ENCODE data around the gene NTPCR.

The NTPCR gene

DNA sequence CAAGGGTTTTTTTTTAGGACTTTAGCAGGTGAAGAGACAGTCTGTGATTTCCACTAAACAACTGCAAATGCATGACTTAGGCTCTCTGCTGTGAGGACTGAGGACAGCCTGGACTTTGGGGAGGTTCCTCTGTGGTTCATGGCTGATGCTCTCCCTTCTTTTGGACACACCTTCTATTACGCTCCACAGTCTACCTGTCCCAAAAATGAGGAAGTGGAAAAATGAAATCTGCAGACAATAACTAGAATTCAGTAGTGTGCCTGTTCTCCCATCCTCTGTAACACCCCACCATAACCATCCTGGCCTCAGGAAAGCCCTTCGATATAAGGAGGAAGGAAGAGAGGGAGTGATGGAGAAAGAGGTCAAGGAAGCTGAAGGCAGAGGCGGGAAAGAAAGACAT lies 68.7 kb downstream of the NTPCR start:
- Mint-ChIP-seq H3K9me3 (no peaks in the 10 kb centered on the region), H3K4me3 (no peak overlapping the region), H3K36me3 (ENCODE audit: low read depth) (peaks cover 6% of the 10 kb centered on the region), H3K27ac (peak overlapping the region; percentile 6), H3K27me3 (ENCODE audit: low read depth, poor library complexity) (peaks cover 3% of the 10 kb centered on the region), H3K4me1 (peaks cover 50% of the 10 kb centered on the region)
- TF ChIP-seq CTCF (IDR thresholded peaks at IDR 0.05), result no peak
- DNase-seq, result no peak

DNA sequence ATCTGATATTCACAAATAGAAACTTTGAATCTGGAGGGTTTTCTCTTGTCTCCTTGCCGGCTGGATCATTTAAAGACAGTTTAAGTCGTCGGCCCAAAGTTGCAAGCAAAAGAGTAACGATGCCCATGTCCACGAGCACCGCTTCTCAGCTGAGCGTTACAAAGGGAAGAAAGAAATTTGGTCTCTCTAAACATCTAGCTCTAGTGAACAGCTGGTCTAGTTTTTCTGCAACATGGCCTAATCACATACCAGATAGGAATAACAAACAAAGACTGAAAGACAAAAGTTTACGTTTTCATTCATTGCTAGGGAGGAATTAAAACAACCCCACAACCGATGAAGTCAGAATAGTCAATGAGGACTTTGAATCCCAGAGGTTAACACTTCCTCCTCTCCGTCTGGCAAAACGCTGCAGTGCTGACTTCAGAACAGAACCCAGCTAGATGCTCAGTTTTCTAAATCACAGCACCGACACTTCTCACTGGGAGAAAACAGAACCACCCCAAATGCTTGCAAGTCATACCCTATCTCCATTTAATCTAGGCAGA lies 69.4 kb downstream of the NTPCR start:
- peaks cover 3% of the 10 kb centered on the region for H3K27me3 Mint-ChIP-seq (ENCODE audit: low read depth, poor library complexity)
- H3K9me3 Mint-ChIP-seq, result no peaks in the 10 kb centered on the region
- TF ChIP-seq CTCF (IDR thresholded peaks at IDR 0.05), result no peak
- peak overlapping the region; percentile 12 for H3K27ac Mint-ChIP-seq
- peaks cover 4% of the 10 kb centered on the region for H3K36me3 Mint-ChIP-seq (ENCODE audit: low read depth)
- peaks cover 46% of the 10 kb centered on the region for H3K4me1 Mint-ChIP-seq
- no peak for DNase-seq
- H3K4me3 Mint-ChIP-seq, result no peak overlapping the region

- Mint-ChIP-seq H3K4me1 (peaks cover 46% of the 10 kb centered on the region), H3K27me3 (ENCODE audit: low read depth, poor library complexity) (peaks cover 3% of the 10 kb centered on the region), H3K9me3 (no peaks in the 10 kb centered on the region), H3K4me3 (no peak overlapping the region), H3K27ac (peak overlapping the region; percentile 12), H3K36me3 (ENCODE audit: low read depth) (peaks cover 4% of the 10 kb centered on the region)
- DNase-seq, result no peak
- no peak for TF ChIP-seq CTCF (IDR thresholded peaks at IDR 0.05)
These were observed 70.0 kb downstream of the NTPCR start for GRCh38 chr1:233020426-233020825.

GRCh38 chr1:233022246-233022645 lies 71.8 kb downstream of the NTPCR start:
- H3K9me3 Mint-ChIP-seq, result no peaks in the 10 kb centered on the region
- peaks cover 3% of the 10 kb centered on the region for H3K27me3 Mint-ChIP-seq (ENCODE audit: low read depth, poor library complexity)
- no peaks in the 10 kb centered on the region for H3K36me3 Mint-ChIP-seq (ENCODE audit: low read depth)
- no peak for DNase-seq
- peaks cover 46% of the 10 kb centered on the region for H3K4me1 Mint-ChIP-seq
- TF ChIP-seq CTCF (IDR thresholded peaks at IDR 0.05), result no peak
- H3K4me3 Mint-ChIP-seq, result no peak overlapping the region
- H3K27ac Mint-ChIP-seq, result no peak overlapping the region

- Mint-ChIP-seq H3K36me3 (ENCODE audit: low read depth) (no peaks in the 10 kb centered on the region), H3K4me3 (no peak overlapping the region), H3K9me3 (no peaks in the 10 kb centered on the region), H3K27me3 (ENCODE audit: low read depth, poor library complexity) (peaks cover 3% of the 10 kb centered on the region), H3K4me1 (peaks cover 35% of the 10 kb centered on the region), H3K27ac (no peak overlapping the region)
- DNase-seq, result no peak
- no peak for TF ChIP-seq CTCF (IDR thresholded peaks at IDR 0.05)
These were observed 73.8 kb downstream of the NTPCR start for GRCh38 chr1:233024199-233024598.

GRCh38 chr1:233025157-233025556 lies 74.7 kb downstream of the NTPCR start:
- Mint-ChIP-seq H3K36me3 (ENCODE audit: low read depth) (no peaks in the 10 kb centered on the region), H3K27me3 (ENCODE audit: low read depth, poor library complexity) (no peaks in the 10 kb centered on the region), H3K4me3 (no peak overlapping the region), H3K27ac (no peak overlapping the region), H3K4me1 (peaks cover 26% of the 10 kb centered on the region), H3K9me3 (no peaks in the 10 kb centered on the region)
- TF ChIP-seq CTCF (IDR thresholded peaks at IDR 0.05), result peak; percentile 52
- DNase-seq, result peak; percentile 52
